AG10803 (cell line): ENCODE measurements around the gene PNRC2.
"Not testable (repeated sequence)": the region's sequence is repeated elsewhere in the genome, so short reads cannot be mapped to it uniquely, and the experiment has no call there.

Experiments
- DNase-seq: peaks from one replicate; pipeline ENCODE4 v3.0.0; 2010; ENCODE audit warnings: low read depth
- H3K4me3 ChIP-seq: 2 replicates; pipeline ENCODE4 v1.5.1; 2011; ENCODE audit warnings: mild to moderate bottlenecking, low read length, control low read depth
- CTCF ChIP-seq: conservative IDR thresholded peaks from 2 replicates; pipeline ENCODE4 v1.5.1; 2011; ENCODE audit warnings: mild to moderate bottlenecking, low read length, control low read depth, inconsistent platforms

PNRC2 gene

GRCh38 chr1:23953020-23953419 is 6.6 kb upstream of the PNRC2 start:
- no peak overlapping the region for H3K4me3 ChIP-seq
- DNase-seq: no peak
- TF ChIP-seq CTCF: no peak

GRCh38 chr1:23957096-23957495 is 2.5 kb upstream of the PNRC2 start:
- H3K4me3 ChIP-seq: no peak overlapping the region
- no peak for TF ChIP-seq CTCF
- DNase-seq: no peak

GRCh38 chr1:23958040-23958809 is 1.4 kb upstream of the PNRC2 start:
- not testable (repeated sequence) for DNase-seq
- H3K4me3 ChIP-seq: peak overlapping the region; percentile 68

- peak; percentile 51 for TF ChIP-seq CTCF
- peak overlapping the region; percentile 68 for H3K4me3 ChIP-seq
- peak; percentile 89 for DNase-seq
Observed at GRCh38 chr1:23958810-23959460, 693 bp upstream of the PNRC2 start.

- TF ChIP-seq CTCF: no peak
- peak overlapping the region; percentile 88 for H3K4me3 ChIP-seq
- DNase-seq: peak; percentile 49
Observed at GRCh38 chr1:23960291-23961020, 828 bp downstream of the PNRC2 start.

GRCh38 chr1:23963617-23964234 is 4.1 kb downstream of the PNRC2 start:
- H3K4me3 ChIP-seq: no peak overlapping the region
- no peak for DNase-seq

More at GRCh38 chr1:23963617-23964234, 4.1 kb downstream of the PNRC2 start:
- no peak for TF ChIP-seq CTCF
